Measurements from ENCODE around the gene FAR2. TPM values are rescaled to one million over a fixed set of nuclear protein-coding genes. Genes with fewer than 3 reads are reported as not detected.

FAR2 gene
- total RNA-seq, 2 donors from 2014 or later: 42.5 to 96.7 TPM

- no peak for DNase-seq
- no peak overlapping the region for H3K9ac ChIP-seq (ENCODE audit: extremely low read depth, low read length, poor library complexity, severe bottlenecking)
- H3K4me1 Mint-ChIP-seq: peaks cover 6% of the 10 kb centered on the region
- H3K36me3 ChIP-seq (ENCODE audit: control insufficient read depth, insufficient read depth, low read length): no peaks in the 10 kb centered on the region
- H3K4me3 ChIP-seq (ENCODE audit: low read length): no peak overlapping the region
- H3K4me1 ChIP-seq (ENCODE audit: control insufficient read depth, insufficient read depth, low read length): no peaks in the 10 kb centered on the region
- WGBS, 2 experiments (ENCODE audit: insufficient coverage in 1 of 2, insufficient read length in 1 of 2): 96 to 100% methylated on average over 1 to 2 of the region's 2 CpGs
- H3K27me3 Mint-ChIP-seq (ENCODE audit: insufficient read depth): no peaks in the 10 kb centered on the region
- H3K27me3 ChIP-seq (ENCODE audit: control insufficient read depth, insufficient read depth, low read length, poor library complexity, severe bottlenecking): no peaks in the 10 kb centered on the region
- no peaks in the 10 kb centered on the region for H3K9me3 ChIP-seq (ENCODE audit: control insufficient read depth, low read length)
- H3K27ac ChIP-seq (ENCODE audit: low read depth, low read length): no peak overlapping the region
- H3K36me3 Mint-ChIP-seq (ENCODE audit: low read depth): peaks cover 13% of the 10 kb centered on the region
- no peak for TF ChIP-seq CTCF (conservative IDR thresholded peaks at IDR 0.05)
- no peak overlapping the region for H3K27ac Mint-ChIP-seq
- no peak overlapping the region for H3K4me3 Mint-ChIP-seq
- H3K9me3 Mint-ChIP-seq: no peaks in the 10 kb centered on the region
Observed at GRCh38 chr12:29306682-29307081, 157.6 kb downstream of the FAR2 start.

DNA sequence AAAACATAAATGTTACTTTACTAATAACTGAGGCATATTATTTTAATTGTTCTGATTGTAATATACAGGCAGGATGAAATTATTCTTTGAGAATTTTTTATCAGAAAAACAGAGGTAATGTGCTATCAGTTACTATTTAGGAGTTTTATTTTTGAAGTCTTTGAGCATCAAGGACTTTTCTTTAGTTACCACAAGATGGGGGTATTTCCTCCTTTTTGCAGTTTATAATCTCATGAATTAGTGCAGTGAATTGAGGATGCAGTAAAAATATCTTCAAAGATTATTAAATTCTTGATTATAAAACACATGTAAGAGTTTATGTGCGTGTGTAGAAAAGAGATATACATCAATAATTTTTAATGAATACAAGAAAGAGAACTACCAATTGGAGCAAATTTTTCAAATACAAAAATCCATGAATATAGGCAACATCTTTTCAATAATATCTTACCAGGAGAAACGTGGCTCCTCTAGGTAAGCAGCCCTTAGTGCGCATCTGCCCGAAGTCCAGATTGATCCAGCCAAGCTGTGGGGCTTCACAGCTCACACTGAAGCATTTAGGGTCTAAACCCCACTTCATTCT lies 160.3 kb downstream of the FAR2 start:
- H3K4me3 ChIP-seq (ENCODE audit: low read length): no peak overlapping the region
- H3K27ac ChIP-seq (ENCODE audit: low read depth, low read length): no peak overlapping the region
- Mint-ChIP-seq H3K36me3 (ENCODE audit: low read depth) (peaks cover 19% of the 10 kb centered on the region), H3K9me3 (no peaks in the 10 kb centered on the region), H3K4me3 (no peak overlapping the region), H3K27me3 (ENCODE audit: insufficient read depth) (no peaks in the 10 kb centered on the region), H3K27ac (no peak overlapping the region), H3K4me1 (peaks cover 3% of the 10 kb centered on the region)
- H3K36me3 ChIP-seq (ENCODE audit: control insufficient read depth, insufficient read depth, low read length): no peaks in the 10 kb centered on the region
- no peak for DNase-seq
- no peaks in the 10 kb centered on the region for H3K4me1 ChIP-seq (ENCODE audit: control insufficient read depth, insufficient read depth, low read length)
- H3K27me3 ChIP-seq (ENCODE audit: control insufficient read depth, insufficient read depth, low read length, poor library complexity, severe bottlenecking): no peaks in the 10 kb centered on the region
- WGBS, 2 experiments (ENCODE audit: insufficient coverage in 1 of 2, insufficient read length in 1 of 2): 60 to 86% methylated on average over 1 to 3 of the region's 4 CpGs
- no peaks in the 10 kb centered on the region for H3K9me3 ChIP-seq (ENCODE audit: control insufficient read depth, low read length)
- no peak overlapping the region for H3K9ac ChIP-seq (ENCODE audit: extremely low read depth, low read length, poor library complexity, severe bottlenecking)
- TF ChIP-seq CTCF (conservative IDR thresholded peaks at IDR 0.05): peak; percentile 94

DNA sequence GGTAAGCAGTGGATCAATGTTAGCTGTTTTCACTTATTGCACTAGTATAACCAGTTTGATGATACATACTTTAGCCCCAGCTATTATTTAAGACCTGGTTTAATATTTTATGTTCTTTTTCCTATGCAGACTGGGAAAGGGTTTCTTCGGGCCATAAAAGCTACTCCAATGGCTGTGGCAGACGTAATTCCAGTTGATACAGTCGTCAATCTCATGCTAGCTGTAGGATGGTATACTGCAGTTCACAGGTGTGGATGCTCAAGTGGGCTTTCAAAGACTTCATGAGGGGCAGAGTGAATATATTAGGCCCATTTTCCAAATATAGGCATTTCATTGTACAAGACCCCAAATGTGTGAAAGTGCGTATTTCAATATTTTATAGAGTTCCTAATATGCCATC lies 161.8 kb downstream of the FAR2 start:
- DNase-seq: no peak
- no peaks in the 10 kb centered on the region for H3K36me3 ChIP-seq (ENCODE audit: control insufficient read depth, insufficient read depth, low read length)
- H3K4me1 ChIP-seq (ENCODE audit: control insufficient read depth, insufficient read depth, low read length): peaks cover 3% of the 10 kb centered on the region
- Mint-ChIP-seq H3K27ac (no peak overlapping the region), H3K4me1 (peaks cover 17% of the 10 kb centered on the region), H3K36me3 (ENCODE audit: low read depth) (peaks cover 19% of the 10 kb centered on the region), H3K27me3 (ENCODE audit: insufficient read depth) (no peaks in the 10 kb centered on the region), H3K4me3 (no peak overlapping the region), H3K9me3 (no peaks in the 10 kb centered on the region)
- TF ChIP-seq CTCF (conservative IDR thresholded peaks at IDR 0.05): no peak
- no peak overlapping the region for H3K4me3 ChIP-seq (ENCODE audit: low read length)
- no peak overlapping the region for H3K9ac ChIP-seq (ENCODE audit: extremely low read depth, low read length, poor library complexity, severe bottlenecking)
- H3K27ac ChIP-seq (ENCODE audit: low read depth, low read length): no peak overlapping the region
- no peaks in the 10 kb centered on the region for H3K9me3 ChIP-seq (ENCODE audit: control insufficient read depth, low read length)
- WGBS, 2 experiments (ENCODE audit: insufficient coverage in 1 of 2, insufficient read length in 1 of 2): 93 to 97% methylated on average over 3 to 4 of the region's 4 CpGs
- no peaks in the 10 kb centered on the region for H3K27me3 ChIP-seq (ENCODE audit: control insufficient read depth, insufficient read depth, low read length, poor library complexity, severe bottlenecking)
